GM12873 (cell line): Measurements from ENCODE around the gene SPRED3.

ENCODE experiments used
- TF ChIP-seq, protein P1 (sequence below): IDR thresholded peaks from 2 replicates; pipeline ENCODE4 v1.5.1; 2012; ENCODE audit warnings: low read depth, mild to moderate bottlenecking, moderate library complexity, low read length, control low read depth; ENCODE audit not compliant: insufficient read depth; ENCODE audit errors: missing control alignments

The SPRED3 gene

DNA sequence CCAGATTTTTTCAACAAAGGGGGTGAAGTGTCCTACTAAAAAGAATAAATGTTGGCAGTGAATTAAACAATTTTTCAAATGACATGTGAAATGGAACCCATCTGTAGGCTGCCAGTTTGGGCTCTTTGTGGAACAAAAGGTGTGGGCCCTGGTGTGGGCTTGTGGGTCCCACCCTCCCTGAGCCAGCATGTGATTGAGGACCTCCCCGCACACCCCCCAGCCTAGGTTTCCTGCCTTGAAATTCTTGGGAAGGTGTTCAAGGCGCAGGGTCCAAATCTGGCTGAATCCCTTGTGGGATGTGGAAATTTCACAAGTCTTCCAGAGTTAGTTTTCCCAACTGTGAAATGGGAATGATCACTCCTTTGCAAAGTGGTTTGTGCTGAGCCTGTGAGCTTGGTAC, 4.8 kb upstream of the SPRED3 start:
- TF ChIP-seq, protein P1, sequence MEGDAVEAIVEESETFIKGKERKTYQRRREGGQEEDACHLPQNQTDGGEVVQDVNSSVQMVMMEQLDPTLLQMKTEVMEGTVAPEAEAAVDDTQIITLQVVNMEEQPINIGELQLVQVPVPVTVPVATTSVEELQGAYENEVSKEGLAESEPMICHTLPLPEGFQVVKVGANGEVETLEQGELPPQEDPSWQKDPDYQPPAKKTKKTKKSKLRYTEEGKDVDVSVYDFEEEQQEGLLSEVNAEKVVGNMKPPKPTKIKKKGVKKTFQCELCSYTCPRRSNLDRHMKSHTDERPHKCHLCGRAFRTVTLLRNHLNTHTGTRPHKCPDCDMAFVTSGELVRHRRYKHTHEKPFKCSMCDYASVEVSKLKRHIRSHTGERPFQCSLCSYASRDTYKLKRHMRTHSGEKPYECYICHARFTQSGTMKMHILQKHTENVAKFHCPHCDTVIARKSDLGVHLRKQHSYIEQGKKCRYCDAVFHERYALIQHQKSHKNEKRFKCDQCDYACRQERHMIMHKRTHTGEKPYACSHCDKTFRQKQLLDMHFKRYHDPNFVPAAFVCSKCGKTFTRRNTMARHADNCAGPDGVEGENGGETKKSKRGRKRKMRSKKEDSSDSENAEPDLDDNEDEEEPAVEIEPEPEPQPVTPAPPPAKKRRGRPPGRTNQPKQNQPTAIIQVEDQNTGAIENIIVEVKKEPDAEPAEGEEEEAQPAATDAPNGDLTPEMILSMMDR, result no peak

- TF ChIP-seq, protein P1, result no peak
Measured at GRCh38 chr19:38384209-38385027, 4.1 kb upstream of the SPRED3 start.

DNA sequence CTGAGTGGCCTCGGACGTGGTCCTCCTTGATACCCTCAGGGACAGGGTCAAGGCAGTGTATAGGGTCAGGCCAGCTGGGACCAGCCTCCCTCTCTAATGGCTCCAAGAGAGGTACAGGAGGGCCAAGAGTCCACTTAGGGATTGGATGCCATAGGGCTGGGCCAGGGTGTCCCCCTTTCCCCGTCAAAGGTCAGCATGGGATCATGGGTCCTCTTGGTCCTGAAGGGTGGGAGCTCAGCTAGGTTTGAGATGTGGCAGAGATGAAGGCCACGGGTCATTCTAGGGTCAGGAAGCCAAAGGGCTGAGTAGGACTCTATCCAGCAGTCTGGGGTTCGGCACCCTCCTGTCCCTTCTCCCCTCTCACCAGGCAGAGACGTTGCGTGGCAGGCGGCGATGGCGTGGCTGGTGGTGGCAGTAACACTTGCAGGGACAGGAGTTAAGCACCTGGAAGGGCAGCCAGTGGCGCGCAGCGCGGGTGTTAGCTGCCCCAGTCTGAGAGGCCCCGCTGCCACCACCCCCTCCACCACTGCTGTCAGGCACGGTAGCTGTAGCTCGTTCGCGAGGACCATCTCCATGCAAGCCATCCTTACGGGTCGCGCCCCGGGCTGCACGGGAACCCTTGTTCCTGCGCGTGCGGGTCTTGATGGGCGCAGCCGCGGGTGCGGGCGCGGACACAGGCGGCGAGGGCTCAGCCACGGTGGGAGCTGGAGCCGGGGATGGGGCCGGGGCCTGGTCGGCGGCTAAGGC, 3.3 kb upstream of the SPRED3 start:
- TF ChIP-seq, protein P1, result no peak

GRCh38 chr19:38385804-38386257, 2.7 kb upstream of the SPRED3 start:
- TF ChIP-seq, protein P1, result no peak

GRCh38 chr19:38386300-38386970, 2.1 kb upstream of the SPRED3 start:
- TF ChIP-seq, protein P1, result no peak

- TF ChIP-seq, protein P1, result no peak
Measured at GRCh38 chr19:38386971-38387549, 1.4 kb upstream of the SPRED3 start.
